Right lobe of liver (tissue), 6 donors: ENCODE measurements around the gene SELPLG. TPM values are rescaled to one million over a fixed set of nuclear protein-coding genes. Genes with fewer than 3 reads are reported as not detected.
"Not testable (repeated sequence)": the region's sequence is repeated elsewhere in the genome, so short reads cannot be mapped to it uniquely, and the experiment has no call there.

Source experiments
- ATAC-seq, 4 donors: fragments of 200-7000 bp; cut with Tn5 transposase; one replicate each; pipeline ENCODE4 v1.9.1; 2020; ENCODE audit warnings: mild to moderate bottlenecking in 4 of 4, moderate library complexity in 4 of 4
- DNase-seq, 3 donors: peaks; one replicate each; pipeline ENCODE4 v3.0.0-alpha.2; 2020
- H3K27ac ChIP-seq, 3 donors: fragments of 200-600 bp; one replicate each; pipeline ENCODE4 v1.8.0; 2022
- H3K27me3 ChIP-seq, 2 donors: fragments of 200-600 bp; one replicate each; pipeline ENCODE4 v1.8.0; 2022
- H3K36me3 ChIP-seq, 4 donors: fragments of 200-600 bp; sonication (generic) in 1 of 4; one replicate each; pipeline versions ENCODE4 v1.5.1 to v1.8.0; 2017 to 2022; ENCODE audit warnings: control low read depth in 1 of 4
- H3K4me1 ChIP-seq, 4 donors: fragments of 200-600 bp; sonication (generic) in 1 of 4; one replicate each; pipeline versions ENCODE4 v1.5.1 to v1.8.0; 2017 to 2022; ENCODE audit warnings: control low read depth in 1 of 4
- H3K4me3 ChIP-seq, 3 donors: fragments of 200-600 bp; one replicate each; pipeline ENCODE4 v1.8.0; 2022
- H3K9me3 ChIP-seq, 4 donors: fragments of 200-600 bp; sonication (generic) in 1 of 4; one replicate each; pipeline versions ENCODE4 v1.5.1 to v1.8.0; 2017 to 2022; ENCODE audit warnings: control low read depth in 1 of 4
- POLR2A ChIP-seq: fragments of 450-650 bp; IDR thresholded peaks from one replicate; pipeline ENCODE4 v1.6.1; 2017; ENCODE audit warnings: antibody characterized with exemption, mild to moderate bottlenecking
- WGBS: methylation state at CpG from one replicate; pipeline ENCODE4 v1.1.6; 2018; ENCODE audit warnings: low coverage, low lambda C conversion rate; ENCODE audit not compliant: insufficient coverage; ENCODE audit errors: missing lambda C conversion rate; 5-methylcytosine and 5-hydroxymethylcytosine counted together
- intact Hi-C, 2 donors: fragments of 100-400 bp; cut with DNase I; formaldehyde crosslinking; loops; one replicate each; pipeline versions ENCODE4 v1.11.2 to v1.14.1; 2022
- total RNA-seq, 6 experiments: library from RNA; depleted of rRNA in 2 of 6; stranded (reverse); fragments of >200 nt in 2 of 6; fragmentation: NEBNext Ultra II Directional in 3 of 6; extraction: Animal tissue kit (Norgen Biotek cat#: 25700) in 3 of 6; gene quantifications; one replicate each; pipeline versions ENCODE4 v1.1.0 to v1.2.4, GENCODE V29; 2016 to 2023
- TF ChIP-seq, protein P1 (sequence below), 4 donors: fragments of 200-600 bp in 3 of 4; fragments of 450-650 bp in 1 of 4; IDR thresholded peaks; one replicate each; pipeline versions ENCODE4 v1.5.1 to v1.8.0; 2016 to 2022; ENCODE audit warnings: antibody characterized with exemption in 4 of 4, mild to moderate bottlenecking in 2 of 4
- donor health status: DM: no; HTN: yes; CAD: no.
- donor health status: DM: no; HTN: no; CAD: no.
- donor health status: DM: no; HTN: no; CAD: no.
- donor health status: DM: no; HTN: yes; CAD: no.
- donor health status: DM: no; HTN: yes; CAD: no.

Gene SELPLG
- total RNA-seq, 6 experiments from 2014 or later, result 1.5 to 6.0 (median 3.1) TPM

DNA sequence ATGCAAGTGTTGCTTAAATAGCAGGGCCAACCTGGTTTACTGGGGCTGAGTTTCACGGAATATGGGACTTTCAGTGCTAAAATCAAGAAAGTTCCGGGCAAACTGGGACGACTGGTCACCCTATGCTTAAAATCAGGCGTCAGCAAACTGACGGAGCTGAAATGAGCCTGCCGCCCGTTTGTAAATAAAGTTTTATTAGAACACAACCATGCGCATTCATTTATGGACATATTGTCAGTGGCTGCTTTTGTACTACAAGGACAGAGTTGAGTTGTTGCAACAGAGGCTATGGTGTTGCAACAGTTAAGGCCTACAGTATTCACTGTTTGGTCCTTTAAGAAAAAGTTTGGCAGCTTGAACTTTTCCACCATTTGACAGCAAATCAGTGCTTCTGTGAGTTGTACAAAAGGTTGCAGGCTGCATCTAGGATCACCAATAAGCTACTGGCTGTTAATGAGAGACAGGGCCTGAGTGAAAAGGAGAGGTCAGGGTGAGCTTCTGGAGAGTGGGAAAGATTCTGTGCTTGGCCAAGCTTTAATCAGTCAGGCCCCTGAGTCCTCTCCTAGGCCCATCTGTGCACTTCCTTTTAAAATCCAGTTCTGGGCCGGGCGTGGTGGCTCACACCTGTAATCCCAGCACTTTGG, 13.3 kb downstream of the SELPLG start:
- Histone ChIP-seq H3K36me3 (no peaks in the 10 kb centered on the region), H3K27me3 (no peaks in the 10 kb centered on the region), H3K4me3 (no peak overlapping the region), H3K27ac (no peak overlapping the region), H3K4me1 (no peaks in the 10 kb centered on the region), H3K9me3 (no peaks in the 10 kb centered on the region)
- no CpG with 5 or more reads among the region's 10 CpGs for WGBS
- intact Hi-C loops, result no loop called here
- DNase-seq, result no peak
- ATAC-seq, result no peak
- TF ChIP-seq POLR2A, result no peak
- TF ChIP-seq, protein P1, sequence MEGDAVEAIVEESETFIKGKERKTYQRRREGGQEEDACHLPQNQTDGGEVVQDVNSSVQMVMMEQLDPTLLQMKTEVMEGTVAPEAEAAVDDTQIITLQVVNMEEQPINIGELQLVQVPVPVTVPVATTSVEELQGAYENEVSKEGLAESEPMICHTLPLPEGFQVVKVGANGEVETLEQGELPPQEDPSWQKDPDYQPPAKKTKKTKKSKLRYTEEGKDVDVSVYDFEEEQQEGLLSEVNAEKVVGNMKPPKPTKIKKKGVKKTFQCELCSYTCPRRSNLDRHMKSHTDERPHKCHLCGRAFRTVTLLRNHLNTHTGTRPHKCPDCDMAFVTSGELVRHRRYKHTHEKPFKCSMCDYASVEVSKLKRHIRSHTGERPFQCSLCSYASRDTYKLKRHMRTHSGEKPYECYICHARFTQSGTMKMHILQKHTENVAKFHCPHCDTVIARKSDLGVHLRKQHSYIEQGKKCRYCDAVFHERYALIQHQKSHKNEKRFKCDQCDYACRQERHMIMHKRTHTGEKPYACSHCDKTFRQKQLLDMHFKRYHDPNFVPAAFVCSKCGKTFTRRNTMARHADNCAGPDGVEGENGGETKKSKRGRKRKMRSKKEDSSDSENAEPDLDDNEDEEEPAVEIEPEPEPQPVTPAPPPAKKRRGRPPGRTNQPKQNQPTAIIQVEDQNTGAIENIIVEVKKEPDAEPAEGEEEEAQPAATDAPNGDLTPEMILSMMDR (IDR thresholded peaks at IDR 0.05), result no peak

DNA sequence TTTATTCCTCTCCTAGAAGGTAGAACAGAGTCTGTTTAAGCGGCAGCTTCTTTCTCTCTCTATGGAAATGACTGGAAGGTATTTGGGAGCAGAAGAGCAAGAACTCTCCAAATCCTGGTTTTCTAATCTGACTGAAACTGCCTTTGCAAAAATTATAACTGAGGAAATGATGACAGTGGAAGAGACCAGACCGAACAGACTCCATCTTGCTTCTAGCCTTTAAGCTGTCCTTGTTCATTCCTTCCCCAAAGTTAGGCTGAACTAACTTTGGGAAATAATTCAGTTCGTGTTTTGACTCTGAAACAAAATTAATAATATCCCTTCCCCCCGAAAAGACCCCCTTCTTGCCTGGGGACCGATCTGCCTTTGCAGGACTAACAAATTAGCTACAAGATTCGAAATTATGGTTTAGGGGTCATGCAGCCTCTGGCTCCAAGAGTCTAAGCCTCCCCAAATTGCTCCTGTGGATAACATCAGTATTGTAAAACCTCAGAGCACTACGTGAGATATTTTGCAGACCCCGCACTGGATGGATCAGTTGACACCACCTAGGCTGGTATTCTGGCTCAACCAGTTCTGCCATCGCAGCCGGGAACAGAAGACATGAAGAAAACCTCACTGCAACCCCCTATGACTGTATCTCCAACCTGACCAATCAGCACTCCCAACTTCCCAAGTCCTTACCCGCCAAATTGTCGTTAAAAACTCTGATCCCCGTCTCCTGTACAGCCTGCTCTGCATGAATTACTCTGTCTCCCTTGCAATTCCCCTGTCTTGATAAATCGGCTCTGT, 14.1 kb downstream of the SELPLG start:
- Histone ChIP-seq H3K27me3 (no peaks in the 10 kb centered on the region), H3K4me1 (no peaks in the 10 kb centered on the region), H3K27ac (no peak overlapping the region), H3K4me3 (no peak overlapping the region), H3K9me3 (no peaks in the 10 kb centered on the region), H3K36me3 (no peaks in the 10 kb centered on the region)
- intact Hi-C loops, result no loop called here
- no peak for TF ChIP-seq POLR2A
- TF ChIP-seq, protein P1 (IDR thresholded peaks at IDR 0.05), result no peak
- 57% methylated on average over 11 of the region's 14 CpGs for WGBS
- ATAC-seq, result no peak
- no peak for DNase-seq

DNA sequence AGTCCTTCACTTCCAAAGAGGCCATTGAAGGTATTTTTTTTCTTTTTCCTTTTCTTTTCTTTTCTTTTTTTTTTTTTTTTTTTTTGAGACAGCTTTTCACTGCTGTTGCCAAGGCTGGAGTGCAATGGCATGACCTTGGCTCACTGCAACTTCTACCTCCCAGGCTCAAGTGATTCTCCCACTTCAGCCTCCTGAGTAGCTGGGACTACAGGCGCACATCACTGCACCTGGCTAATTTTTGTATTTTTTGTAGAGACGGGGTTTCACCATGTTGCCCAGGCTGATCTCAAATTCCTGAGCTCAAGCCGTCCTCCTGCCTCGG, 14.8 kb downstream of the SELPLG start:
- 69% methylated on average over 2 of the region's 4 CpGs for WGBS
- H3K4me3 ChIP-seq, H3K27ac ChIP-seq, H3K4me1 ChIP-seq, ATAC-seq, DNase-seq, H3K27me3 ChIP-seq, H3K9me3 ChIP-seq, H3K36me3 ChIP-seq, intact Hi-C loops: not testable (repeated sequence)

DNA sequence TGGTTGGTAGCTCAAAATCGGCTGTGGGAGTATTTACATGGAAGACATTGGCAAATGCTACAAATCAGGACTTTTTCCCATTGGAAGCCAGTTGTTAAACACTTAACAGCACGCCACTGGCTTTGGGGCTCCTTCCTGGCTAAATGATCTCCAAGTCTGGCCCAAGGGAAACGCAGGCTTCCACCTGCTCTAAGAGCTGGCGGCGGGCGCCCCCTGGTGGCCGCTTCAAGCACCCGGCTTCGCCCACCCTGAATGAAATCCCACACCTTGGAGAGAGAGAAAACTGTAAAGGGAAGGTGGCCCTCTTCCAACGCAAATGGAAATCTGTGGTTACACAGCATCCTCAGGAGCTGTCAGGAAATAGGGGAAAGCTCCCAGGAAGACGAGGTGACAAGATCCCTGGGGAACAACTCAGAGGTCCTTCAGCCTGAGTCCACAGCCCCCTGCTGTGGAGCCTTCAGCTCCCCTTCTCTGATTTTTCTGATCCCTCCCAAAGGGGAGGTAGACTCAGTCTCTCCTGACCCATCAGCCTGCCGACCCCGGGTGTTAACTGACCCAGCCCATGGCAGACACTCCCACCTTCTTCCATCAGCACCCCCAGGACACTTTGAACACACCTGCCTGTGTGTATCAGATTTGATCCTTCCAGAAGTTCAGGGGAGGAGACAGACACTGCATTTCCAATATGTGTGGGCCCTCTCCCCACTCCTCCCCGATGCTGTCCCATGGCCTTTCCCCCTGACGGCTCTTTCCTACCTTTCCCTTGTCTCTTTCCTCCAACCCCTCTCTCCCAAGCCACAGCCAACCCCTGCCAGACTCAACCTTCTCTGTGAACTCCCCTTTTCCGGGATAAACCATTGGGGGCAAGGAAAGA, 15.4 kb downstream of the SELPLG start:
- intact Hi-C loops, result no loop called here

More for the DNA sequence above, 15.4 kb downstream of the SELPLG start:
- Histone ChIP-seq H3K4me1 (no peaks in the 10 kb centered on the region), H3K27me3 (no peaks in the 10 kb centered on the region), H3K9me3 (no peaks in the 10 kb centered on the region), H3K4me3 (no peak overlapping the region), H3K27ac (no peak overlapping the region), H3K36me3 (no peaks in the 10 kb centered on the region)
- DNase-seq (peak; percentile 75 to 78 (median 76)), ATAC-seq (peak; percentile 84 to 91 (median 90))
- 15% methylated on average over 4 of the region's 16 CpGs for WGBS
- no peak for TF ChIP-seq POLR2A
- TF ChIP-seq, protein P1 (IDR thresholded peaks at IDR 0.05), result peak; percentile 87 to 100 (median 99)
